Ishikawa (cell line): ENCODE data around the gene KIT.

Experiments
- CEBPB ChIP-seq: IDR thresholded peaks from 2 replicates; pipeline ENCODE4 v1.6.1; 2012
- CREB1 ChIP-seq: IDR thresholded peaks from 2 replicates; pipeline ENCODE4 v1.6.1; 2012; ENCODE audit warnings: low read depth
- EGR1 ChIP-seq: IDR thresholded peaks from 2 replicates; pipeline ENCODE4 v1.6.1; 2012
- EP300 ChIP-seq: IDR thresholded peaks from 2 replicates; pipeline ENCODE4 v1.6.1; 2012; ENCODE audit warnings: borderline replicate concordance
- FOXM1 ChIP-seq: IDR thresholded peaks from 2 replicates; pipeline ENCODE4 v1.6.1; 2012; ENCODE audit warnings: low read depth, borderline replicate concordance
- MAX ChIP-seq: IDR thresholded peaks from 2 replicates; pipeline ENCODE4 v1.6.1; 2012
- NFIC ChIP-seq: IDR thresholded peaks from 2 replicates; pipeline ENCODE4 v1.6.1; 2012
- RAD21 ChIP-seq: IDR thresholded peaks from 2 replicates; pipeline ENCODE4 v1.6.1; 2012; ENCODE audit warnings: low read depth
- TAF1 ChIP-seq: IDR thresholded peaks from 2 replicates; pipeline ENCODE4 v1.6.1; 2012; ENCODE audit warnings: low read depth, mild to moderate bottlenecking
- TCF12 ChIP-seq: IDR thresholded peaks from 2 replicates; pipeline ENCODE4 v1.6.1; 2012; ENCODE audit warnings: low read depth
- TEAD4 ChIP-seq: IDR thresholded peaks from 2 replicates; pipeline ENCODE4 v1.6.1; 2012
- YY1 ChIP-seq: IDR thresholded peaks from 2 replicates; pipeline ENCODE4 v1.6.1; 2012; ENCODE audit warnings: low read depth
- ZBTB7A ChIP-seq: IDR thresholded peaks from 2 replicates; pipeline ENCODE4 v1.6.1; 2012; ENCODE audit warnings: low read depth
- TF ChIP-seq, protein P1 (sequence below): IDR thresholded peaks from 2 replicates; pipeline ENCODE4 v1.6.1; 2012
- TF ChIP-seq, protein P2 (sequence below): IDR thresholded peaks from 2 replicates; pipeline ENCODE4 v1.6.1; 2012; ENCODE audit warnings: low read depth, mild to moderate bottlenecking

Gene KIT

GRCh38 chr4:54716478-54717065 lies 58.8 kb downstream of the KIT start:
- TF ChIP-seq NFIC: no peak
- TF ChIP-seq TEAD4: no peak
- TF ChIP-seq, protein P1, sequence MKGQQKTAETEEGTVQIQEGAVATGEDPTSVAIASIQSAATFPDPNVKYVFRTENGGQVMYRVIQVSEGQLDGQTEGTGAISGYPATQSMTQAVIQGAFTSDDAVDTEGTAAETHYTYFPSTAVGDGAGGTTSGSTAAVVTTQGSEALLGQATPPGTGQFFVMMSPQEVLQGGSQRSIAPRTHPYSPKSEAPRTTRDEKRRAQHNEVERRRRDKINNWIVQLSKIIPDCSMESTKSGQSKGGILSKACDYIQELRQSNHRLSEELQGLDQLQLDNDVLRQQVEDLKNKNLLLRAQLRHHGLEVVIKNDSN: no peak
- no peak for TF ChIP-seq RAD21
- no peak for TF ChIP-seq CREB1
- no peak for TF ChIP-seq CEBPB
- no peak for TF ChIP-seq MAX
- no peak for TF ChIP-seq EP300
- TF ChIP-seq TCF12: no peak
- no peak for TF ChIP-seq TAF1
- no peak for TF ChIP-seq EGR1
- TF ChIP-seq, protein P2, sequence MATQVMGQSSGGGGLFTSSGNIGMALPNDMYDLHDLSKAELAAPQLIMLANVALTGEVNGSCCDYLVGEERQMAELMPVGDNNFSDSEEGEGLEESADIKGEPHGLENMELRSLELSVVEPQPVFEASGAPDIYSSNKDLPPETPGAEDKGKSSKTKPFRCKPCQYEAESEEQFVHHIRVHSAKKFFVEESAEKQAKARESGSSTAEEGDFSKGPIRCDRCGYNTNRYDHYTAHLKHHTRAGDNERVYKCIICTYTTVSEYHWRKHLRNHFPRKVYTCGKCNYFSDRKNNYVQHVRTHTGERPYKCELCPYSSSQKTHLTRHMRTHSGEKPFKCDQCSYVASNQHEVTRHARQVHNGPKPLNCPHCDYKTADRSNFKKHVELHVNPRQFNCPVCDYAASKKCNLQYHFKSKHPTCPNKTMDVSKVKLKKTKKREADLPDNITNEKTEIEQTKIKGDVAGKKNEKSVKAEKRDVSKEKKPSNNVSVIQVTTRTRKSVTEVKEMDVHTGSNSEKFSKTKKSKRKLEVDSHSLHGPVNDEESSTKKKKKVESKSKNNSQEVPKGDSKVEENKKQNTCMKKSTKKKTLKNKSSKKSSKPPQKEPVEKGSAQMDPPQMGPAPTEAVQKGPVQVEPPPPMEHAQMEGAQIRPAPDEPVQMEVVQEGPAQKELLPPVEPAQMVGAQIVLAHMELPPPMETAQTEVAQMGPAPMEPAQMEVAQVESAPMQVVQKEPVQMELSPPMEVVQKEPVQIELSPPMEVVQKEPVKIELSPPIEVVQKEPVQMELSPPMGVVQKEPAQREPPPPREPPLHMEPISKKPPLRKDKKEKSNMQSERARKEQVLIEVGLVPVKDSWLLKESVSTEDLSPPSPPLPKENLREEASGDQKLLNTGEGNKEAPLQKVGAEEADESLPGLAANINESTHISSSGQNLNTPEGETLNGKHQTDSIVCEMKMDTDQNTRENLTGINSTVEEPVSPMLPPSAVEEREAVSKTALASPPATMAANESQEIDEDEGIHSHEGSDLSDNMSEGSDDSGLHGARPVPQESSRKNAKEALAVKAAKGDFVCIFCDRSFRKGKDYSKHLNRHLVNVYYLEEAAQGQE: no peak
- TF ChIP-seq FOXM1: no peak
- no peak for TF ChIP-seq ZBTB7A
- TF ChIP-seq YY1: no peak

- TF ChIP-seq CREB1 (no peak), EGR1 (no peak), TEAD4 (no peak), TAF1 (no peak), NFIC (no peak), FOXM1 (no peak), CEBPB (no peak), TCF12 (no peak), RAD21 (no peak), ZBTB7A (no peak), YY1 (no peak), MAX (no peak), EP300 (no peak)
- TF ChIP-seq, protein P2: no peak
- TF ChIP-seq, protein P1: no peak
These were observed 59.9 kb downstream of the KIT start for GRCh38 chr4:54717694-54718093.

DNA sequence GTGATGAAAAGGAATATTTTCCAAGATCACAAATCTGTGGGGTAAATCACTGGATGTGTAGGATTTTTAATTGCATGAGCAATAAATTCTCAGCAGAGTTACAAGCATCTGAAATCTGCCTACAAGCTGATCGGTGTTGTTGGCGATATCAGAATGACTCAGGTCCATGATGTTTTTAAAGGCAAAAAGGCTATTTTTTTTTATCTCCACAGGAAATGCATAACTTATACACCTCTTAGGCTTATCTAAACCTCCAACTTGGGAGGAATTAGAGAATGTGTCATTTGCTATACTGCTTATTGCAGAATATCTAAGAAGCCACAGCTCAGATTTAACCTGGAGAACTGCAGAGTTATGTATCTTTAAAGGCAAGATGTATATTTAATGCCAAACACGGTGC lies 61.6 kb downstream of the KIT start:
- TF ChIP-seq, protein P1: no peak
- TF ChIP-seq CREB1: no peak
- TF ChIP-seq ZBTB7A: no peak
- TF ChIP-seq FOXM1: no peak
- TF ChIP-seq NFIC: no peak
- TF ChIP-seq TCF12: no peak
- no peak for TF ChIP-seq TAF1
- TF ChIP-seq RAD21: no peak
- TF ChIP-seq TEAD4: no peak
- no peak for TF ChIP-seq MAX
- TF ChIP-seq CEBPB: no peak
- TF ChIP-seq, protein P2: no peak
- no peak for TF ChIP-seq EGR1
- no peak for TF ChIP-seq YY1
- TF ChIP-seq EP300: no peak

- TF ChIP-seq TCF12 (no peak), EGR1 (no peak), YY1 (no peak), CREB1 (no peak), EP300 (no peak), TEAD4 (no peak), FOXM1 (no peak), TAF1 (no peak), NFIC (no peak), RAD21 (no peak), CEBPB (no peak)
- TF ChIP-seq, protein P1: no peak
- TF ChIP-seq, protein P2: no peak
These were observed 65.5 kb downstream of the KIT start for GRCh38 chr4:54723220-54723619.
